Esophagus muscularis mucosa (tissue), 4 donors: ENCODE results near the gene PRKACA. TPM values are rescaled to one million over a fixed set of nuclear protein-coding genes. Genes with fewer than 3 reads are reported as not detected.
"Not testable (repeated sequence)": the region's sequence is repeated elsewhere in the genome, so short reads cannot be mapped to it uniquely, and the experiment has no call there.

Experiments used
- DNase-seq: peaks from one replicate; pipeline ENCODE4 v3.0.0-alpha.2; 2017; ENCODE audit errors: extremely low spot score
- H3K27ac ChIP-seq, 4 donors: fragments of 200-600 bp; sonication (generic); replicated peaks in 1 of 4; 1 replicate in 3 of 4; 2 replicates in 1 of 4; pipeline ENCODE4 v1.5.1; 2016 to 2019; ENCODE audit warnings: mild to moderate bottlenecking in 1 of 4
- H3K27me3 ChIP-seq, 4 donors: fragments of 200-600 bp; sonication (generic); one replicate each; pipeline versions ENCODE4 v1.5.1 to v1.6.0; 2016 to 2019
- H3K36me3 ChIP-seq, 4 donors: fragments of 200-600 bp; sonication (generic); one replicate each; pipeline ENCODE4 v1.5.1; 2016 to 2019
- H3K4me1 ChIP-seq, 4 donors: fragments of 200-600 bp; sonication (generic); one replicate each; pipeline ENCODE4 v1.5.1; 2016 to 2019
- H3K4me3 ChIP-seq, 4 donors: fragments of 200-600 bp; sonication (generic); 1 replicate in 2 of 4; 2 replicates in 2 of 4; pipeline ENCODE4 v1.5.1; 2016 to 2019; ENCODE audit warnings: mild to moderate bottlenecking in 4 of 4, moderate library complexity in 1 of 4
- H3K9me3 ChIP-seq, 4 donors: fragments of 200-600 bp; sonication (generic); 1 replicate in 3 of 4; 2 replicates in 1 of 4; pipeline ENCODE4 v1.5.1; 2016 to 2019
- EP300 ChIP-seq: sonication (generic); formaldehyde crosslinking; IDR thresholded peaks from one replicate; pipeline ENCODE4 v1.6.1; 2017; ENCODE audit warnings: antibody characterized with exemption
- POLR2A ChIP-seq: fragments of 450-650 bp; IDR thresholded peaks from one replicate; pipeline ENCODE4 v1.6.1; 2017; ENCODE audit warnings: antibody characterized with exemption, moderate library complexity, mild to moderate bottlenecking, low read depth
- POLR2AphosphoS5 ChIP-seq, 2 donors: sonication (generic); formaldehyde crosslinking; IDR thresholded peaks; one replicate each; pipeline ENCODE4 v1.6.1; 2017; ENCODE audit warnings: antibody characterized with exemption in 2 of 2
- WGBS: methylation state at CpG from one replicate; pipeline ENCODE4 v1.1.5; 2018; 5-methylcytosine and 5-hydroxymethylcytosine counted together
- intact Hi-C: fragments of 100-400 bp; cut with DNase I; formaldehyde crosslinking; loops from one replicate; pipeline ENCODE4 v1.15.1; 2023
- total RNA-seq, 4 donors: library from RNA; depleted of rRNA; stranded (reverse); fragments of >200 nt; gene quantifications; one replicate each; pipeline versions ENCODE4 v1.1.0 to v1.2.1, GENCODE V29; 2016
- TF ChIP-seq, protein P1 (sequence below), 3 experiments: fragments of 200-600 bp in 2 of 3; fragments of 450-650 bp in 1 of 3; sonication (generic) in 2 of 3; IDR thresholded peaks; one replicate each; pipeline ENCODE4 v1.5.1; 2017 to 2019; ENCODE audit warnings: antibody characterized with exemption in 3 of 3, mild to moderate bottlenecking in 2 of 3, moderate library complexity in 1 of 3

PRKACA gene
- total RNA-seq, 4 donors from 2014 or later, result 76.0 to 125 (median 93.3) TPM

DNA sequence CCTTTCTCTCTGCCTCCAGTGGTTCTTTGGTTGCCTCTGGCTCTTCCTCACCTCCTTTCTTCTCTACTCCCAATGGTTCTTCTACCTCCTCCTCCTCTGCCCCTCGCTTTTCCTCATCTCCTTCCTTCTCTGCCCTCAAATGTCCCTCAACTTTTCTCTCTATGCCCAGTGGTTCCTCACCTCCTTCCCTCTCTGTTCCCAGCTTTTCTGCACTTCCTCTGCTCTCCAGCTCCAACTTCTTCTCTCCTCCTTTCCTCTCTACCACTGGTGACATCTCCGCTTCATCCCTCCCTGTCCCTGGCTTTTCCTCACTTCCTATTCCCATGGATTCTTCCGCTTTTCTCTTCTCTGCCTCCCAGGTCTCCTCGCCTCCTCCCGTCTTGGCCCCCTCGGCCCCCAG, 63.5 kb downstream of the PRKACA start:
- Histone ChIP-seq H3K36me3 (peaks cover 0 to 22% (median 0%) of the 10 kb centered on the region in 4 donors), H3K4me1 (peaks cover 5 to 24% (median 22%) of the 10 kb centered on the region in 4 donors), H3K9me3 (peaks cover 0 to 9% (median 4%) of the 10 kb centered on the region in 4 donors), H3K27me3 (peaks cover 0 to 23% (median 9%) of the 10 kb centered on the region in 4 donors), H3K4me3 (no peak overlapping the region), H3K27ac (no peak overlapping the region)
- intact Hi-C loops, result no loop called here
- no peak for DNase-seq
- 89% methylated on average over 6 of the region's 6 CpGs for WGBS
- TF ChIP-seq, protein P1, sequence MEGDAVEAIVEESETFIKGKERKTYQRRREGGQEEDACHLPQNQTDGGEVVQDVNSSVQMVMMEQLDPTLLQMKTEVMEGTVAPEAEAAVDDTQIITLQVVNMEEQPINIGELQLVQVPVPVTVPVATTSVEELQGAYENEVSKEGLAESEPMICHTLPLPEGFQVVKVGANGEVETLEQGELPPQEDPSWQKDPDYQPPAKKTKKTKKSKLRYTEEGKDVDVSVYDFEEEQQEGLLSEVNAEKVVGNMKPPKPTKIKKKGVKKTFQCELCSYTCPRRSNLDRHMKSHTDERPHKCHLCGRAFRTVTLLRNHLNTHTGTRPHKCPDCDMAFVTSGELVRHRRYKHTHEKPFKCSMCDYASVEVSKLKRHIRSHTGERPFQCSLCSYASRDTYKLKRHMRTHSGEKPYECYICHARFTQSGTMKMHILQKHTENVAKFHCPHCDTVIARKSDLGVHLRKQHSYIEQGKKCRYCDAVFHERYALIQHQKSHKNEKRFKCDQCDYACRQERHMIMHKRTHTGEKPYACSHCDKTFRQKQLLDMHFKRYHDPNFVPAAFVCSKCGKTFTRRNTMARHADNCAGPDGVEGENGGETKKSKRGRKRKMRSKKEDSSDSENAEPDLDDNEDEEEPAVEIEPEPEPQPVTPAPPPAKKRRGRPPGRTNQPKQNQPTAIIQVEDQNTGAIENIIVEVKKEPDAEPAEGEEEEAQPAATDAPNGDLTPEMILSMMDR (IDR thresholded peaks at IDR 0.05), result no peak
- TF ChIP-seq POLR2AphosphoS5 (IDR thresholded peaks at IDR 0.05) (no peak), EP300 (no peak), POLR2A (no peak)

DNA sequence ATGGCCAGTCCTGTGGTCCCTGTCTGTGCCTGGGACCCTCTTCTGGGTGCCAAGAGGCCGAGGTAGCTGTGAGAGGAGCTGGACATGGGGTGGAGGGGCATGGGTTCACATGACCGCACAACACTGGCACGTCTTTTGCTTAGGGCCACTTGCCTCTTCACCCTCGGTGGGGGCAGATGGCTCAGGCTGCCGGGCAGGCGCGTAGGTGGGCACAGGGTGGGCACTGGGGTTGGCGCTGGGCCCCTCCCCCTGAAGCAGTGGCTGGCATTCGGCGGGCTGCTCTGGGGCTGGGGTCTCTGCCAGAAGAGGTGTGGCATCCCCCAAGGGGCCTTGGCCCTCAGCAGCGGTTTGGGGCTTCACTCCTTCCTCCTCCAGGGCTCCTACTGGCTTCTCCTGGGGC, 64.1 kb downstream of the PRKACA start:
- intact Hi-C loops, result no loop called here

DNA sequence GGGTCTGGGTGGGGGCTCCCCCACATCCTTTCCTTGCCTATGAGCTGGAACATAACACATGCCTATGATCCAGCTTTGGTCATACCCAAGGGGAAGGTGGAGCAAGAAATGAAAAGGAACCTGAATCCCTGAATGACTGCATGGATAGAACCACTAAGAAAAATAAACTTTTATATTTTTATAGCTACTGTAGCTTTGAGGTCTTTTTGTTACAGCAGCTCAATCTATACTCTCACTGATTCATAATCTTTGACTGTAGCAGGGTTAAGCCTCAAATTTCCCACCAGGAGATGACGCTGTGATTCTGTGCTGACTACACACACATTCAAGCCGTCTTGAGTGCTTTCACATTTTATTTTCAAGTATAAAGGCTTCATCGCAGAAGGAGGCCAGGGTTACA, 64.5 kb downstream of the PRKACA start:
- H3K4me3 ChIP-seq, result no peak overlapping the region
- TF ChIP-seq POLR2AphosphoS5 (IDR thresholded peaks at IDR 0.05), result no peak
- TF ChIP-seq POLR2A, result no peak
- DNase-seq, result no peak
- H3K27me3 ChIP-seq, result peaks cover 0 to 12% (median 2%) of the 10 kb centered on the region in 4 donors
- H3K4me1 ChIP-seq, result peaks cover 5 to 14% (median 12%) of the 10 kb centered on the region in 4 donors
- 96% methylated on average over 3 of the region's 3 CpGs for WGBS
- intact Hi-C loops, result no loop called here
- H3K27ac ChIP-seq, result no peak overlapping the region
- H3K36me3 ChIP-seq, result peaks cover 0 to 24% (median 0%) of the 10 kb centered on the region in 4 donors
- H3K9me3 ChIP-seq, result peaks cover 0 to 9% (median 4%) of the 10 kb centered on the region in 4 donors

More for the DNA sequence above, 64.1 kb downstream of the PRKACA start:
- no peak overlapping the region for H3K4me3 ChIP-seq
- H3K36me3 ChIP-seq, result peaks cover 0 to 24% (median 0%) of the 10 kb centered on the region in 4 donors
- peaks cover 0 to 9% (median 4%) of the 10 kb centered on the region in 4 donors for H3K9me3 ChIP-seq
- H3K27me3 ChIP-seq, result peaks cover 0 to 17% (median 4%) of the 10 kb centered on the region in 4 donors
- 83% methylated on average over 8 of the region's 11 CpGs for WGBS
- peaks cover 5 to 18% (median 16%) of the 10 kb centered on the region in 4 donors for H3K4me1 ChIP-seq
- TF ChIP-seq EP300, result no peak
- TF ChIP-seq, protein P1 (IDR thresholded peaks at IDR 0.05), result no peak
- no peak for TF ChIP-seq POLR2AphosphoS5 (IDR thresholded peaks at IDR 0.05)
- TF ChIP-seq POLR2A, result no peak
- no peak overlapping the region for H3K27ac ChIP-seq
- DNase-seq, result no peak

GRCh38 chr19:14052470-14052869, 65.1 kb downstream of the PRKACA start:
- H3K27me3 ChIP-seq, result peaks cover 0 to 6% (median 0%) of the 10 kb centered on the region in 4 donors
- WGBS, result 90% methylated on average over 6 of the region's 6 CpGs
- intact Hi-C loops, result no loop called here
- no peak for DNase-seq
- peaks cover 0 to 9% (median 4%) of the 10 kb centered on the region in 4 donors for H3K9me3 ChIP-seq
- TF ChIP-seq EP300 (no peak), POLR2AphosphoS5 (IDR thresholded peaks at IDR 0.05) (no peak), POLR2A (no peak)
- TF ChIP-seq, protein P1 (IDR thresholded peaks at IDR 0.05), result no peak
- no peak overlapping the region for H3K4me3 ChIP-seq
- H3K27ac ChIP-seq, result no peak overlapping the region
- peaks cover 0 to 8% (median 7%) of the 10 kb centered on the region in 4 donors for H3K4me1 ChIP-seq
- H3K36me3 ChIP-seq, result peaks cover 0 to 24% (median 0%) of the 10 kb centered on the region in 4 donors

GRCh38 chr19:14051980-14052379, 65.6 kb downstream of the PRKACA start:
- Histone ChIP-seq H3K27ac (no peak overlapping the region), H3K4me3 (no peak overlapping the region), H3K9me3 (peaks cover 0 to 9% (median 4%) of the 10 kb centered on the region in 4 donors), H3K27me3 (peaks cover 0 to 1% (median 0%) of the 10 kb centered on the region in 4 donors), H3K36me3 (peaks cover 0 to 24% (median 0%) of the 10 kb centered on the region in 4 donors), H3K4me1 (peaks cover 0 to 3% (median 2%) of the 10 kb centered on the region in 4 donors)
- intact Hi-C loops, result no loop called here
- no peak for DNase-seq
- 100% methylated on average over 1 of the region's 9 CpGs for WGBS
- TF ChIP-seq, protein P1 (IDR thresholded peaks at IDR 0.05), result no peak
- no peak for TF ChIP-seq POLR2A
- no peak for TF ChIP-seq POLR2AphosphoS5 (IDR thresholded peaks at IDR 0.05)
- TF ChIP-seq EP300, result no peak

DNA sequence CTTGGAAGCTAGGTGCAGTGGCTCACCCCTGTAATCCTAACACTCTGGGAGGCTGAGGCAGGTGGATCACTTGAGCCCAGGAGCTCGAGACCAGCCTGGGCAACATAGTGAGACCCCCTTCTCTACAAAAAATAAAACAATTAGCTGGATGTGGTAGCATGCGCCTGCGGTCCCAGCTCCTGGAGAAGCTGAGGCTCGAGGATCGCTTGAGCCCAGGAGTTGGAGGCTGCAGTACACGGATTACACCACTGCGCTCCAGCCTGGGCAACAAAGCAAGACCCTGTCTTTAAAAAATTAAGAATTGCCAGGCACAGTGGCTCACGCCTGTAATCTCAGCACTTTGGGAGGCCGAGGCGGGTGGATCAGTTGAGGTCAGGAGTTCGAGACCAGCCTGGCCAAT, 66.6 kb downstream of the PRKACA start:
- H3K4me3 ChIP-seq, H3K9me3 ChIP-seq, H3K4me1 ChIP-seq, intact Hi-C loops, DNase-seq, H3K27me3 ChIP-seq, H3K27ac ChIP-seq: not testable (repeated sequence)
- 90% methylated on average over 11 of the region's 11 CpGs for WGBS
- peaks cover 0 to 24% (median 0%) of the 10 kb centered on the region in 4 donors for H3K36me3 ChIP-seq
